Stimulated activated CD4-positive, alpha-beta T cell treated with anti-CD3 and anti-CD28 coated beads, Interleukin-1b, Interleukin-23, amount 100 ng/mL, for 24 hours (primary cell): ENCODE measurements around the gene TXNDC16.

ENCODE experiments used
- DNase-seq, 4 experiments: peaks; one replicate each; pipeline ENCODE4 v3.0.0-alpha.2; 2020; ENCODE audit warnings: low read depth in 4 of 4, low spot score in 1 of 4

TXNDC16 gene

DNA sequence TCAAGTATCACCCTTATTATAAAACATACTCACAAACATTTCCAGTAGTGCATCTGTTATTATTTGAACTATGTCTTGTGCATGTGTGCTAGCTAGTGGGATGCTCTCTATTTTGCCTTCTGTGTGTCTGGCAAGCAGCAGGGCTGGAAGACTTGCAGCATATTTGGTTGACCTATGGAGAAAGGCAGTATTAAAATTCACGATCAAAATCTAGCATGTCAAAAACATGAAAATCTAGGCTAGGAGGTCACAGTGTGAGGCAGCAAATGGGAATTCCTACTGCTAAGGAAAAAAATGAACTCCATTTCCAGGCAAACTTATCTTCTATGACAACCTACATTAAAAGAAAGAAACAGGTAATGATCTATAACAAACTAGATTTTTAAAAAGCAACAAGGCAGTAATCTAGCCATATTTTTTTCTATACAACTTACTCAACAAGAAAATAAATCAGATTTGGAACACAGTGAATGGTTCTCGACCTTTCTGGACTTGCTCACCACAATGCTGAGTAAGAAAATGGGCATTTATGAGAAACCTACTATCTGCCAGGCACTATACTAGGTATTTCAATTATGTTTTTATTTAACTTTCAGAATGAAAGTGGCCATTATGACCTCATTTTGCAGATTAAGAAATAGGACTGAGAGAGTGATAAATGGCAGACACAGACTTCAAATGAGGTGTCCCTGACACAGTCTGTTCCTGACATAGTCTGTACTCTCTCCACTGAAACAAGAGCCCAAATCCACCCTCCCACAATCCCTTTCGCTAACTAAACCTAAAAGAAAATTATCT is 96.8 kb downstream of the TXNDC16 start:
- DNase-seq = no peak

- DNase-seq = no peak
Measured at GRCh38 chr14:52447236-52447635, 105.1 kb downstream of the TXNDC16 start.

- no peak for DNase-seq
Measured at GRCh38 chr14:52446355-52446754, 106.0 kb downstream of the TXNDC16 start.

DNA sequence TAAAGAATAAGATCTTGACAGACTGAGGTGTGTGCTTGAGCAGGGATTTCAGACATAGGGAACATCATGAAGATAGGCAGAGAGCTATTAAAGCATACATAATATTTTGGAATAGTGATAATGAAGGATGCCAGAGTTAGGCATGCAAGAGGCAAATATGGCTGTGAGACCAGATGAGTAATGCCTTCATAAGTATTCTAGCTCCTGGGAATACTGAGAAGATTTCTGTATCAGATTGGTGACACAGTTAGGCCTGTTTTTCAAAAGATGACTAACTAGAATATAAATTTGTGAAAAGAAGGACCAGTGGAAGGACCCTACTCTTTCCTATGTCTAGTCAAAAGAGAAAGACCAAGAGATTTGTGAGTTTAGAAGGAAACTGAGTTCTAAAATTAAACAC is 108.8 kb downstream of the TXNDC16 start:
- no peak for DNase-seq

GRCh38 chr14:52442602-52443001 is 109.7 kb downstream of the TXNDC16 start:
- DNase-seq = no peak

GRCh38 chr14:52442166-52442565 is 110.1 kb downstream of the TXNDC16 start:
- no peak for DNase-seq

GRCh38 chr14:52439476-52439875 is 112.8 kb downstream of the TXNDC16 start:
- no peak for DNase-seq

GRCh38 chr14:52434955-52435354 is 117.3 kb downstream of the TXNDC16 start:
- no peak for DNase-seq

DNA sequence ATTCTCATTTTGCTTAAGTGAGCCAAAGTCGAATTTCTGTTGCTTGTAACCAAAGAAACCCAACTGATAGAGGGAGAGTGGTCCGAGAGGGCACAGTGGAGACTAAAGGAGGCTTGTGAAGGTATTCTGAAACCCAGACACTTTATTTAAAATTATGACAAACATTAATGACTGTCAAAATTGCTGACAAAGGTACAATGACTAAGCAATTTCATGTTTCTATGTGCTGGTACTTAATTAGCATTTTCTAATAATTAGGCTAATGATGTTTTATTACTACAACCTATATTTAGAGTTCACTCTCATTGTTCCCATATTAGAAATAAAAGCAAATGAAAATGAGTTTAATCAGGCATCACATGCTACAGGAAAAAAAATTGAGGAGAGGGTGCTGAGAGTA is 121.8 kb downstream of the TXNDC16 start:
- no peak for DNase-seq

GRCh38 chr14:52429451-52429850 is 122.9 kb downstream of the TXNDC16 start:
- DNase-seq = no peak

DNA sequence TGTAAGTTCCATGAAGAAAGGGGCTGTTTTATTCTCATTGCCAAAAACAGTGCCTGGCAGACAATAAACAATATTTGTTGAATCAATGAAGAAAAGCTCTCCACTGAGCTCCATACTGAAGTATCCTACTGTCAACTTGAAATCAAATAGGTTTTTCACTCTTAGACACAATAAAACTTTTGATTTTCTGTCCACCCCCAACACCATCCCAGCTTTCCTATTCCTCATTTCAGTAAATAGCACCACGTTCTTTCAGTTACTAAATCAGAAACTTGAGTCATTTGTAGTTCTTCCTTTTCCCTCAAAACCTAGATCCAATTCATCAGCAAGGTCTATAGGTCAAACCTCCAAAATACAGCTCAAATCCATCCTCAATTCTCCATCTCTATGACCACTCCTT is 124.8 kb downstream of the TXNDC16 start:
- no peak for DNase-seq

- no peak for DNase-seq
Measured at GRCh38 chr14:52422650-52423356, 129.5 kb downstream of the TXNDC16 start.

- DNase-seq = no peak
Measured at GRCh38 chr14:52417139-52417538, 135.2 kb downstream of the TXNDC16 start.

DNA sequence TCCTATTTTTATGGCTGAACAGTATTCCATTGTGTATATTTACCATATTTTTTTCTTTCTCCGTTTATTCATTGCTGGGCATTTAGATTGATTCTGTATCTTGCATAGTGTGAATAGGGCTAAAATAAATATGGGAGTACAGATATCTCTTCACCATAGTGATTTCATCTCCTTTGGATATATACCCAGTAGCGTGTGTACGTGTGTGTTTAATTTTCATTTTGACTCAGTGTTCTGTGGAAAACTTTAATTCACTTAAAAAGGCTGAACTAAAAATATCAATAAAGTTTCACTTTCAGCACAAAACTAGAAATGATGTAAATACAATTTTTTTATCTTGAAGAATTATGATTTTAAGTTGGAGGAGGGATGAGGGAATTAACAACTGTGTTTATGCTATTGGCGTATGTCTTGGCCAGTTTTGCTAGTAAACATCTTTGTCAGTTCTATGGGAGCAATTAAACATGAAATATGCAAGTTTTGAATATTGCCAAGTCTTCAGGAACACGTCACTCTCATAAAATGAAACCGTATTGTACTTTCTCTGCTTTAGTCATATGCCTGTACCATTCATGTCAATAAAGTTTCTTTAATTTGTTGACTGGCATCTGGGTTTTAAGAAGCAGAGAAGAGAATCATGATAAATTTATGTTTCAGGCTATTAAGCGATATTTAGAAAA is 138.4 kb downstream of the TXNDC16 start:
- DNase-seq = no peak

DNA sequence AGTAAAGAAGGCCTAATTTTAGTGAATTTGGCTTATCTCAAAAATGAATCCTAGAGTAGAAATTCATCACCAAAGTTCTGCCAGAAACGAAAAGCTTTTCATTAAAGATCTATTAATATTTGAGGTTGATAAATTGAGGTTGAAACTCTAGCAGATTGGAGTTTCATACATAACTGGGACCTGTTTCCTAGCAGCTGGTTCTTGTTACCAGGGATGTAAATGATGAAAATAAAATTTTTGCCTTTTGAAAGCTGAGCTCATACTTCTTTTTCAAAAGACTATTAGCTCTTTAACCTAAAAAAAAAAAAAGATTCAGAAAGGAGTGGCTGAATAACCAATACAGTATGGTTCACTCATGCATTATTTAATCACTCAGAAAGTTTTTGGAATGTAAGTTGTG is 139.9 kb downstream of the TXNDC16 start:
- no peak for DNase-seq

DNA sequence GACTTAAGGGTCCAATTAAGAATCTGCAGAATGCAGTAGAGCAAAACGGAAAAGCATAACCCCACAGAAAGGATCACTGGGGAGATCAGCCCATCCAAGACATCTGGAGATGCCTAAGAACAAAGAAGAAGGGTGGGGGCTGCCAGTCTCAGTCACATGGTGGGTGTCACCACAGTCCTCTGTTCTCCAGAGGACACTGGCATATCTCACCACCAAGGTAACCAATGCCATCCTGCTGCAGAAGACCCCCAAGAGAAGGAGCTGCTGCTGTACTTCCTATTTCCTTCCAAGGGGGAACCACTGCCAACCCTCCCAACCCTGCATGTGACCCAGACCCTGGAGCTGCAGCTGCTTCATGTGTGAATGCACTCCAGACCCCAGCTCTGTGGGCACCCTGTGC is 147.0 kb downstream of the TXNDC16 start:
- no peak for DNase-seq

DNA sequence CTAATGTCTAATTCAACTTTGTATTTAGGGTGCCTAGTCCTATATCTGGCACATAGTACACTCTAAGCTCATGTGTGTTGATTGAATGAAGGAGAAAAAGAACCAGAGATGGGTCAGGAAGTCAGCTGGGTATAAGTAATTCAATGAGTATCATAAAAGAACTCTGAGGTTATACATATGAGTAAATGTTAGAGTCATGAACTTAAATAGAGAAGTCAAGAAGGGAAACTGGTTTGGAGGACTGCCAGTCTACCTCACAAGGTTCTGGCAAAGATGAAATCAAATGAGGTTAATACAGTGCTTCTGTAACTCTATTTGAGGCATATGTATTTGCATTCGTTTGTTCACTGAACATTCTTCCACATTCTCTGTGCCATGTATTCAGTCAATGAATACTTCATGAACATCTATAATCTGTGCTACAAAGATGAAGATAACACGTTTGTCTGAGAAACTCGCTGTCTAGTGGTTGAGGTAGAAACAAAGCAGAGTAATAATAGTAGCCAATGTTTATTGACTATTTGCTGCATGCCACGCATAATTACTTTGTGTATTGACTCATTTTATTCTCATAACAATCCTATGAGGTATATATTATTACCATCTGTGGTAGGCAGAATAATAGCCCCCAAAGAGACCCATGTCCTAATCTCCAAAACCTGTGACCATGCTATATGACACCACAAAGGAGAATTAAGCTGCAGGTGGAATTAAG is 149.3 kb downstream of the TXNDC16 start:
- DNase-seq = peak in 1 of 4 experiments; percentile 10

- DNase-seq = no peak
Measured at GRCh38 chr14:52400846-52401245, 151.5 kb downstream of the TXNDC16 start.

GRCh38 chr14:52399921-52400595 is 152.2 kb downstream of the TXNDC16 start:
- DNase-seq = no peak

DNA sequence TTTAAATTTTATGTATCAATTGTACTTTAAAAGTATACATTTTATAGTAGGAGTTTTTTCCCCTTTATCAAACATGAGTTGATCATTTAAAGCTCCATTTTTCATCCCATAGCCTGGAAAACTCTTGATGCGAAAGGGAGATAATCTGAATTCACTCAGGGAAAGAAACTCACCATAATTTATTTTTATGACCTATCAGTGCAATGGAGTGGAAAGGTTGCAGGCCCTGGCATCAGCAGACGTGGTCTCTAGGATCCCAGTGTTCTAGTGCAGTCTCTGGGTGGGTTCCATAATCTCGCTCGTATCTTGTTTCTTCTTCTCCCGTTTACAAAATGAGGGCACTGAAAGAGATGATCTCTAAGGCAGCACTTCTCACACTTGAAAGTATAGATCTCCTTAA is 153.2 kb downstream of the TXNDC16 start:
- no peak for DNase-seq

GRCh38 chr14:52397844-52398243 is 154.5 kb downstream of the TXNDC16 start:
- DNase-seq = no peak
